Mucosa of descending colon (tissue), 3 donors: ENCODE measurements around the gene HIRA. TPM values are rescaled to one million over a fixed set of nuclear protein-coding genes. Genes with fewer than 3 reads are reported as not detected.
A peak's percentile ranks its signal among the peaks of the same experiment; 100 is the strongest.

Source experiments
- ATAC-seq: fragments of 200-7000 bp; cut with Tn5 transposase; one replicate; pipeline ENCODE4 v1.9.1; 2020; ENCODE audit warnings: mild to moderate bottlenecking, moderate library complexity
- DNase-seq, 3 donors: peaks; one replicate each; pipeline ENCODE4 v3.0.0-alpha.2; 2020
- H3K36me3 ChIP-seq: fragments of 200-600 bp; one replicate; pipeline ENCODE4 v1.8.0; 2021; ENCODE audit warnings: low read depth, mild to moderate bottlenecking
- H3K4me1 ChIP-seq: fragments of 200-600 bp; one replicate; pipeline ENCODE4 v1.8.0; 2021; ENCODE audit warnings: low read depth, mild to moderate bottlenecking
- H3K4me3 ChIP-seq: fragments of 200-600 bp; one replicate; pipeline ENCODE4 v1.8.0; 2021; ENCODE audit warnings: mild to moderate bottlenecking
- H3K9me3 ChIP-seq: fragments of 200-600 bp; one replicate; pipeline ENCODE4 v1.8.0; 2021; ENCODE audit warnings: mild to moderate bottlenecking
- intact Hi-C, 2 donors: fragments of 100-400 bp; cut with DNase I in 1 of 2; cut with micrococcal nuclease in 1 of 2; formaldehyde crosslinking; loops; one replicate each; pipeline versions ENCODE4 v1.11.0 to v1.11.1; 2022; cut with DNase I, micrococcal nuclease
- total RNA-seq, 3 donors: library from RNA; stranded (reverse); fragmentation: NEBNext Ultra II Directional in 2 of 3; extraction: Animal tissue kit (Norgen Biotek cat#: 25700) in 2 of 3; gene quantifications; one replicate each; pipeline versions ENCODE4 v1.2.1 to v1.2.4, GENCODE V29; 2021 to 2023
- TF ChIP-seq, protein P1 (sequence below): fragments of 200-600 bp; IDR thresholded peaks from one replicate; pipeline ENCODE4 v1.8.0; 2022; ENCODE audit warnings: antibody characterized with exemption, mild to moderate bottlenecking
- donor health status: DM: no; HTN: no; CAD: no; lungs with moderate emphysema.
- donor health status: DM: no; HTN: no; CAD: no.
- donor health status: DM: no; HTN: yes; CAD: no.

Gene HIRA
- total RNA-seq, 3 donors from 2014 or later = 24.0 to 35.0 (median 27.4) TPM

DNA sequence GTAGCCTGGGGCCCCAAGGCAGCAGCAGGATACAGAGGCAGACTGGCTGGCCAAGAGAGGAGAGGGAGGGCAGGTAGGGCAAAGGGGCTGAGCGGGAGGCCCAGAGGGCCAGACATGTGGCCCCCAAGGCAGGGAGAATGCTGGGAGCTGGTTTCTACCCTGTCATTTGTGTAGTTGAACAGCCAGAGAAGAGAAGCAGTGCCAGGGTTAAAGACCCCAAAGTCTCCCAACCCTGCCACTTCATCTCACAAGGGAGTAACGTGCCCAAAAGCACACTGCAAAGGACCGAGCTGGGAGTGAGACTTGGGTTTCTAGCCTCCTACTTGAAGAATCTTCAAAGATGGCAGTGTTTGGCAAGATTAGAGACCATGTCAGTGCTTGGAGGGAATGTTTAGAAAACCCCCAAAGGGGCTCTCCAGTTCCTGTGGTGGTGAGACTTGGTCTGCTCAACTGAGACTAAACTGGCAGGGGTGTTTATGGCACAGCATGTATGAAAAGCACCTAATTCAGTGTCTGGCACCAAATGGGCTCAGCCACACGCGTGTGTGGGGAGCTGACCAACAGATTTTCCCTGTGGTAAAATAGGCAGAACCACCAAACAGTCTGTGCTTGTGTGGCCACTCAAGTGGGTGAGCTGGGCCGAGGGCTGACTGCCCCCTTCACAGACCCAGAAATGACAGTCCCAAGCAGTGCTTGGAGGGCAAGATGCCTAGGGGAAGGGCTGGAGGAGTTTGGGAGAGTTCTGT is 71.8 kb downstream of the HIRA start:
- ATAC-seq = no peak
- Histone ChIP-seq H3K36me3 (peaks cover 10% of the 10 kb centered on the region), H3K9me3 (no peaks in the 10 kb centered on the region), H3K4me1 (no peaks in the 10 kb centered on the region), H3K4me3 (no peak overlapping the region)
- TF ChIP-seq, protein P1, sequence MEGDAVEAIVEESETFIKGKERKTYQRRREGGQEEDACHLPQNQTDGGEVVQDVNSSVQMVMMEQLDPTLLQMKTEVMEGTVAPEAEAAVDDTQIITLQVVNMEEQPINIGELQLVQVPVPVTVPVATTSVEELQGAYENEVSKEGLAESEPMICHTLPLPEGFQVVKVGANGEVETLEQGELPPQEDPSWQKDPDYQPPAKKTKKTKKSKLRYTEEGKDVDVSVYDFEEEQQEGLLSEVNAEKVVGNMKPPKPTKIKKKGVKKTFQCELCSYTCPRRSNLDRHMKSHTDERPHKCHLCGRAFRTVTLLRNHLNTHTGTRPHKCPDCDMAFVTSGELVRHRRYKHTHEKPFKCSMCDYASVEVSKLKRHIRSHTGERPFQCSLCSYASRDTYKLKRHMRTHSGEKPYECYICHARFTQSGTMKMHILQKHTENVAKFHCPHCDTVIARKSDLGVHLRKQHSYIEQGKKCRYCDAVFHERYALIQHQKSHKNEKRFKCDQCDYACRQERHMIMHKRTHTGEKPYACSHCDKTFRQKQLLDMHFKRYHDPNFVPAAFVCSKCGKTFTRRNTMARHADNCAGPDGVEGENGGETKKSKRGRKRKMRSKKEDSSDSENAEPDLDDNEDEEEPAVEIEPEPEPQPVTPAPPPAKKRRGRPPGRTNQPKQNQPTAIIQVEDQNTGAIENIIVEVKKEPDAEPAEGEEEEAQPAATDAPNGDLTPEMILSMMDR = no peak
- intact Hi-C loops = no loop called here
- DNase-seq = no peak

DNA sequence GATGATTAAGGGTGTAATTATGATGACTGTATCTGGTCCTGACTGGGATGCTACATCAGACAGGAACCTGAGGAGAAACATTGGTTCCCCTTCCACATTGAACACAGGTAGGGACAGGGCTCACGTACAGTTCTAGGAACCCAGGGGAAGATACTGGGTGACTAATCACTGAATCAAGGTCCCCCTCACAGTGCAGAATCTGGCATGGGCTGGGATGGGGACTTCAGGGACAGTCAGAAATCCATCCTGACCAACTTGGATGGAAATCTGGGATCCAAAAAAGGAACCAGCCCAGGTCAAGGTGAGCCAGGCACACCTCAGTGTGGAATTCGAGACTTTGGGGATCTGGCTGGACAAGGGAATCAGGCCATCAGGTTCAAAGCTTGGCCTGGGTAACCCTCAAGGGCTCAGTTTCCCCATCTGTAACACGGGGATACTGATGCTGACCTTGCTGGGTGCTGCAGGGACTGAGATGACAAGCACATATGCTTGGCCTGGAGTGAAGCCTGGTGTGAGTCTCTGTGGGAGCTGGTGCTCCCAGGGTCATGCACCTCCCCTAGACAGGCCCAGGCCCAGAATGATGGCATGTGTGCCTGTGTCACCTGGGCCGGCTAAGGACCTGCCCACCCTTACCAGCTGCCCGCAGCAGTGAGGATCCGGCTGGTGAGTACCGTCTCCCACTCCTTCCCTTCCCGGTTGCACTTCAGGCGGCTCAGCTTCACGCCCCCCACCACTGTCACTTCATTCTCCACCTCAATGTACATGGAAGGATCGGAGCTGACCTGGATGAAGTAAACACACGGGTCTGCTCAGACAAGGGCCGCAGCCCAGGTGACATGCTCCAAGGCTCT is 72.6 kb downstream of the HIRA start:
- Histone ChIP-seq H3K4me3 (no peak overlapping the region), H3K9me3 (no peaks in the 10 kb centered on the region), H3K4me1 (no peaks in the 10 kb centered on the region), H3K36me3 (peaks cover 10% of the 10 kb centered on the region)
- ATAC-seq (no peak), DNase-seq (no peak)
- intact Hi-C loops = no loop called here
- TF ChIP-seq, protein P1 = no peak

DNA sequence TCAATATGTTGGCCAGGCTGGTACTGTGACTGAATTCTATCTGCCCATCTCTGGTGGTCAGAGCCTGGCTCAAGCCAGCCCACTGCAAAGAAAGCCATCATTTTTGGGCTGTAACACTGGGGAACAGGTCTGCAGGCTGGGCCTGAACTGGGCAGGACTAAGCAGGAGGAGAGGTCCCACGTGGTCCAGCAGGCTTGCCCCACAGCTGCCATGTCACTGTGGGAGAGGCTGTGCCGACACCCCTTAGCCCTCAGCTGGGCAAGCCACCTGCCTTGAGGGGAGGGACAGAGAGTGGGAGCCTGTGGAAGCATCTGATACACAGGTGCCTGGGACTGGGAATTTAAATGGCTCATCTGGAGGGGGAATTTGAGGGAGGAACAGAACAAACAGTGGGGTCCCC is 73.3 kb downstream of the HIRA start:
- intact Hi-C loops = no loop called here
- H3K4me3 ChIP-seq = no peak overlapping the region
- no peak for DNase-seq

DNA sequence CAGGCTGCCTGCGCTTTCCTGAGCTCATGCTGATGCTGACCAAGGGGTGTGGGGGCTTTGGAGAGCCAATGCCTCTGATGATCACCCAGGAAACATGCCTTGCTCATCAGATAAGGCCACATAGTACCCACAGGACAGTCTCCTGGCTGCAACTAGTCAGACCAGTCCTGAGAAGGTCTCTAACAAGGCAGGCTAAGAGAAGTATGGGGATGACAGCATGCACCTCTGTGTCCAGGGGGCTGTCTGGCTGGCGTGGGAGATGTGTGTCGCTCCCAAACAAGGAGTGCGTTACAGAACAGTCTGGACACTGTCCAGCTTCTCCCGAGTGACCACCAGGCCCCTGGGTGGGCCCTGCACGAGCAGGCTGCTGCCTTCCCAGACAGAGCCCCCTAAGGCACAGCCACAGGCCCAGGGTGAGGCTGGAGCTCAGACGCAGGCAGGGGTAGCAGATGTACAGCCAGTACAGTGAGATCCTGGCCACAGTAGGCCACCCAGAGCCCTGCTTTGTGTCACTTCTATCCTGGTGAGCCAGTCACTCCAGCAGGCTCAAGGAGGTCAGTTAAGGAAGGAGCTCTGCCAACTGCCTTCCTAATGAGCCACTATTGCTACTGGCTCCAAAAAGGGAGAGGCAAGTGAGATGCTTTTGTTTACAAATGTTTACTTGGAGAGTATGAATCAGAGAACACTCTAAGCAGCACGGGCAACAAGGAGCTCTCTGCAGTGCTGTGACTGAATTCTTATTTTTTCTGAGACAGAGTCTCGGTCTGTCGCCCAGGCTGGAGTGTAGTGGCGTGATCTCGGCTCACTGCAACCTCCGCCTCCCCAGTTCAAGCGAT is 74.0 kb downstream of the HIRA start:
- Histone ChIP-seq H3K4me1 (no peaks in the 10 kb centered on the region), H3K4me3 (no peak overlapping the region), H3K36me3 (peaks cover 10% of the 10 kb centered on the region), H3K9me3 (no peaks in the 10 kb centered on the region)
- TF ChIP-seq, protein P1 = no peak
- DNase-seq = peak in 1 of 3 donors; percentile 19
- intact Hi-C loops = no loop called here
- peak; percentile 23 for ATAC-seq

More for the DNA sequence above, 73.3 kb downstream of the HIRA start:
- no peaks in the 10 kb centered on the region for H3K4me1 ChIP-seq
- no peak for ATAC-seq
- peaks cover 10% of the 10 kb centered on the region for H3K36me3 ChIP-seq
- TF ChIP-seq, protein P1 = no peak
- H3K9me3 ChIP-seq = no peaks in the 10 kb centered on the region

DNA sequence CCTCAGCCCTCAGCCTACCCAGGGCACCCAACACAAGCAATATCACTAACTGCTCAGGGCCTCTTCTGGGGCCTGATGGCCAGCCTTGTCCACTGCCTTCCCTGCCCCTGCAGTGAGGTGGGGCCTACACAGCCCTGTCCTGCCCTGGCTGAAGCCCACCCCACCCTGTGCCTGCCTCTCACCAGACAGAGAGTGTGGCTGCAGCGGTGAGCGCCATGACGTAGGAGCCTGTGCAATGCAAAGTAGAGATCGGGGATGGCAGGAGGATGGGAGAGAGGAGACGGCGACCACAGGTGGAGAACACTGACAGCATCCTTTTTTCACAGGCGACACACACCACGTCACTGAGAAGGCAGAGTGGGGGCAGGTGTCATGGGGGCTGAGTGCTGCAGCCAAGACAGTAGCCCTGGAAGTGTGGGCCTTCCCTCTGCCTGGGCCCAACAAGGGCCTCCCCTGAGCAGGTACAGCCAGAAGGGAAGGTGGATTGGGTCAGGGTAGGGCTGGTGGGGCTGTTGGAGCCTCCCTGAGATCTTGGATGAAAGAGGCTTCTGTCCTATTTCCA is 74.7 kb downstream of the HIRA start:
- TF ChIP-seq, protein P1 = no peak
- intact Hi-C loops = no loop called here
- Histone ChIP-seq H3K4me3 (no peak overlapping the region), H3K4me1 (no peaks in the 10 kb centered on the region), H3K36me3 (peaks cover 10% of the 10 kb centered on the region), H3K9me3 (no peaks in the 10 kb centered on the region)
- no peak for DNase-seq
- no peak for ATAC-seq
